GM12874 (cell line): Measurements from ENCODE around the gene PASK.

ENCODE experiments used
- TF ChIP-seq, protein P1 (sequence below): IDR thresholded peaks from 2 replicates; pipeline ENCODE4 v1.5.1; 2011; ENCODE audit warnings: low read depth, mild to moderate bottlenecking, control low read depth, low read length, moderate library complexity; ENCODE audit not compliant: insufficient read depth

Gene PASK

DNA sequence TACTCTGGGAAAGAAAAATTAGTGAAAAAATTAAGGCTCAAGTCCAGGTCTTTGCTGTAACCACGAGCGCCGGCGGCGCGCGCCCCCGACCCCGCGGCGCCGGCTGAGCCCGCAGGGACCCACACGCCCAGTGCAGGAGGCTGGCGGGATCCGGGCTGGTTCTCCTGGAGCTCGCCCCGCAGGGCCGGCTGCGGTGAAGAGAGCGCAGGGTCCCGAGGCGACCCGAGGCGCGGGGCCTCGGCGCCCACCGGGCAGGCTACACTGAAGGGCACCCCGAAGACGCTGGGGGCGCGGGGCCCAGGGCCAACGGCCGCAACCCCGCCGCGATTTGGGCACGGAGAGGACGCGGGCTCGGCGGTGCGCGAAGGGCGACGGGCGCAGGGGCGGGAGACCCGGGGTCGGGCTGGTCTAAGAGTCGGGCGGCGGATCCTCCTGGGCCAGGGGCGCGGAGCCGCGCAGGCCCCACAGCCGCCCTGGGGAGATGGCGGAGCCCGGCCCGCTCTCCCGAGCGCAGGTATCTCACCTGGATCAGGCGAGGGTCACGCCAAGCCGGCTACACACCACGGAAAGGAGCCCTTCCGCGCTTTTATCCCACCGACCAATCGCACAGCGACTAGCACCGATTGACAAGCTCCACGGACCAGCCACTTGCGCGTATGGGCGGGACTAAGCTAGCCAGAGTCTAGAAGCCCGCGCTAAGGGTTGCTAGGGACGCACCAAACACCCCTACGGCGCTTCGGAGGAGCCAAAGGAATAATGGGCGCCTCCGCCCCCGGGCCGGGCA is at the start of gene PASK:
Gene PASK (minus strand): TSS at position 582 of the 784 bp plus-strand sequence. CDS start 6,440 bp downstream, outside the sequence.
- TF ChIP-seq, protein P1, sequence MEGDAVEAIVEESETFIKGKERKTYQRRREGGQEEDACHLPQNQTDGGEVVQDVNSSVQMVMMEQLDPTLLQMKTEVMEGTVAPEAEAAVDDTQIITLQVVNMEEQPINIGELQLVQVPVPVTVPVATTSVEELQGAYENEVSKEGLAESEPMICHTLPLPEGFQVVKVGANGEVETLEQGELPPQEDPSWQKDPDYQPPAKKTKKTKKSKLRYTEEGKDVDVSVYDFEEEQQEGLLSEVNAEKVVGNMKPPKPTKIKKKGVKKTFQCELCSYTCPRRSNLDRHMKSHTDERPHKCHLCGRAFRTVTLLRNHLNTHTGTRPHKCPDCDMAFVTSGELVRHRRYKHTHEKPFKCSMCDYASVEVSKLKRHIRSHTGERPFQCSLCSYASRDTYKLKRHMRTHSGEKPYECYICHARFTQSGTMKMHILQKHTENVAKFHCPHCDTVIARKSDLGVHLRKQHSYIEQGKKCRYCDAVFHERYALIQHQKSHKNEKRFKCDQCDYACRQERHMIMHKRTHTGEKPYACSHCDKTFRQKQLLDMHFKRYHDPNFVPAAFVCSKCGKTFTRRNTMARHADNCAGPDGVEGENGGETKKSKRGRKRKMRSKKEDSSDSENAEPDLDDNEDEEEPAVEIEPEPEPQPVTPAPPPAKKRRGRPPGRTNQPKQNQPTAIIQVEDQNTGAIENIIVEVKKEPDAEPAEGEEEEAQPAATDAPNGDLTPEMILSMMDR: no peak

DNA sequence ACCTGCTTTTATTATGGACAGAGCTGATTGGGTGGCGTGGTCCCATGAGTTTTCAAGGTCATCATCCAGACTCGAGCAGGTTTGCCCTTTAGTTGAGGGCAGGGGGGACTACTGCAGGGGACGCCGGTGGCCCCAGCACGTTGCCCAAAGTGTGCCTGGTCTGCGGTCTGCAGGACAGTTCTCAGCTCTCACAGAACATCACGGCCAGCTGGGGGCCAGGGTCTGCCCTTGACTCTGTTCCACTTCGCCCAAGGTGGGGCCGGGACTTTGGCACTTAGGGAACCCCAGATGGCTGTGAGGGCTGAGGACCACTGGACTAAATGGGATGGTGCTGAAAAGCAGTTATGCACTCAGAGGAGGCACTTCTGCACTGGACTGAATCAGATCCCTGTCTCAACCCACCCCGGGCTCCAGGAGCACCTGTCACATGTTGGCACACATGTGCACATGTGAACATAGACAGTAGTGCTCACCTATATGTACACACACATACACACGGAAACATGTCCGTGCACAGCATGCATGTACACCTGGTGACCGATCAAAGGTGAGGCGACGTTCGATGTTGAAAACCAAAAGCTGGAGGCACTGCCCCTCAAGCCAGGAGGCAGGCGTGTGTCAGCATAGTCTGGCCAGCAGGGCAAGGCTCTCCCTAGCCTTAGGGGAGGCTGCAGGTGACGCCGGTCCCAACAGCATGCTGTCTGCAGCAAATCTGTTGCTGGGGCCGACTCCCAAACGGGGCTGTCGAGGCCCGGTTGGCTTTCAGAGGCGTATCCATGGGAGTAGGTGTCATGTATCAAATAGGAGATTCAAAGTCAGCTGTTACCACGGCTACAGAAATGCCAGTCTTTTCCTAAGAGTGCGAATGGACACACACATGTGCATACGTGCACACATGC is 49.4 kb upstream of the PASK start:
- TF ChIP-seq, protein P1: no peak

DNA sequence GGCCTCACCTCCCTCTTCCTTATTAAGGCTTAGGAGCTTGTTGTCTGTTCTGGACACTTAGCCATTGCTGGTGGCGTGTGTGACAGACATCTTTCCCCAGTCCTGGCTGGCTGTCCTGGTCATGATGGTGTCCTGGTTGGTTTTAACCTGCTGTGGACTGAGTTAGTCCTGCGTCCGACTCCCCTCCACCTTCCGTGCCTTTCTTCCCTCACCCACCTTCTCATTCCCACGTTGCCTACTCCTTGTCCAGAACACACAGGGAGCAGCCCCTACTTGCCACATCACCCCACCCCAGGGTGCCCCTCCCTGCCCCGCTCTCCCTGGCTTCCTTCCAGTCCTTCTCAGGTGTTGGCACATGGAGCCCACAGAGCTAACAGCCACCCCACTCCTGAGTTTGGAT is 48.7 kb upstream of the PASK start:
- TF ChIP-seq, protein P1: no peak

DNA sequence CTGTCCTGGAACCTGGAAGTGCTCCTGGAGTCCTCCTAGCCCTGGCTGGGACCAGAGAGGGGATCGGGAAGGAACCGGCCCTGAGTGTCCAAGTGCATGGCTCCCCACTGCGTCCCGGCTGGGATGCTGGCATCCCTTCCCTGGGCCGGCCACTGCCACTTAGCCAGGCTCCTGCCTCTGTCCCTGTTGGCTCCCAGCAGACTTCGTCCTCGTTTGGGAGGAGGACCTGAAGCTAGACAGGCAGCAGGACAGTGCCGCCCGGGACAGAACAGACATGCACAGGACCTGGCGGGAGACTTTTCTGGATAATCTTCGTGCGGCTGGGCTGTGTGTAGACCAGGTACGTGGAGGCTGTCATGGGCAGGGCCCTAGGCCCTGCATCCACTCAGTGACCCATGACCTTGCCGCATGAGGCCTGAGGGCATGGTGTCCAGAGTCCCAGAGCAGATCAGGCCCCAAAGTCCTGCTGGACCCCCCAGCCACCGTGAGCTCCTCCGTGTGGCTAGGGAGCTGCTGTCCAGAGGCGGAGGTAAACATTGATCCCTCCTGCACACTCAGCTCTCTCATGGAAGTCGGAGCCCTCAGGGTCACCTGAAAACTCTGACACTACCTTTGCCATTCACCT is 46.3 kb upstream of the PASK start:
- TF ChIP-seq, protein P1: no peak

DNA sequence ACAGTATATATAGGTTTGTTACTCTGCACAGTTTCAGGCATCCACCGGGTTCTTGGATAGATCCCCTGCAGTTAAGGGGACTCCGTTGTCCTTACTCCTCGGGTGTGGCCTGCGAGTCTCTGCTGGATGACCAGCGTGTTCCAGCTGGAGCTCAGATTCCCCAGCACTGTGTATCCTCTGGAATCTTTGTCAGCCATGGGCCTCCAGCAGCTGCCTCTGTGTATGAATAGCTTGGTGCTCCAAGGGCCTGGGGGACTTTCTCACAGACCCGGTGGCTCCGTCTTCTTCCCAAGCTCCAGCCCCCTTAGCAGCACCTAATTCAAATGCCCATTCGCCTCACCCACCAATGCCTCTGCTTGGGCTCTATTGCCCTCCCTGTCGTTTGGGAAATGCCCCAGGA is 45.5 kb upstream of the PASK start:
- TF ChIP-seq, protein P1: no peak

DNA sequence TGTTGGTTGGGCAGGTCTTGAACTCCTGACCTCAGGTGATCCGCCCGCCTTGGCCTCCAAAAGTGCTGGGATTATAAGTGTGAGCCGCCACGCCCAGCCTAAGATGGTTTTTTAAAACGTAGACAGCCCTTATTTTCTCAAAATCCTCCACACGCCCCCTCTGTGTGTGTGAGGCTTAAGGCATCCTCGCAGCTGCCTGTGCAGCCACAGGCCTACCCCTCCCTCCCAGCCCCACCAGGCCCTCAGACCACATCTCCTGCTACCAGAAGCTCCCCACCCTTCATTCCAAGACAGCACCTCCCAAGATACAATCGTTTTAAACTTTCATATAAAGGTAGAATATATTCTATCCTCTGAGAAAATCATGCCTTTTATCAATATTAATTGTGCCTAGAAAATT is 44.0 kb upstream of the PASK start:
- TF ChIP-seq, protein P1: no peak

DNA sequence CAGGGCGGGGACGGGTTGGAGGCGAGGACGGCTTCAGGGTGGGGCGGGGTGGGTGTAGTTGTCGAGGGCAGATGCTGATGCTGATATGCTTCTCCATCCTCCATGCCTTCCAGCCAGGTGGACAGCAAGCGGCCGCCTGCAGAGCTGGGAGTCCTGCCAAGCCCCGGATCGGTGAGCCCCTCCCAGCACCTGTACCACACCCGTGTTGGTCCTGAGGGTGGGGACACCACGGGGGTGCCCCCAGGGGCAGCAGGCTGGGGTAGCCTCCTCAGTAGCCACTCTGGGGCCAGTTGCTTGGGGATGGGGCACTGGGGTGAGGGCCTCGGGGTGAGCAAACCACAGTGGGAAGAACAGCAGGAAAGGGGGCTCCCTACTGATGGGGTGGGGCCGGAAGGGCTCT is 41.8 kb upstream of the PASK start:
- TF ChIP-seq, protein P1: no peak
